GM12878 (cell line): ENCODE results near the gene TENT4B.

ENCODE experiments used
- CBX5 ChIP-seq: sonication (generic); IDR thresholded peaks from 2 replicates; pipeline ENCODE4 v1.6.1; 2016; ENCODE audit warnings: low read depth, moderate library complexity, mild to moderate bottlenecking, inconsistent platforms
- EZH2 ChIP-seq: IDR thresholded peaks from 2 replicates; pipeline ENCODE4 v1.6.1; 2012; ENCODE audit warnings: low read depth, mild to moderate bottlenecking, control low read depth, inconsistent platforms, low read length, borderline replicate concordance; ENCODE audit not compliant: control insufficient read depth
- SREBF2 ChIP-seq: IDR thresholded peaks from 2 replicates; pipeline ENCODE4 v1.6.1; 2012; ENCODE audit warnings: mild to moderate bottlenecking, low read length

- TF ChIP-seq SREBF2 (no peak), EZH2 (no peak), CBX5 (no peak)
Observed at GRCh38 chr16:50252874-50253513, 99.9 kb downstream of the TENT4B start.
